Jurkat, Clone E6-1 (cell line): ENCODE measurements around the gene WNT16.

Source experiments
- DNase-seq: peaks from one replicate; pipeline ENCODE4 v3.0.0-alpha.2; 2011; ENCODE audit warnings: low read depth, low spot score
- H3K4me3 ChIP-seq: 2 replicates; pipeline ENCODE4 v1.5.1; 2011; ENCODE audit warnings: mild to moderate bottlenecking, low read length, control low read depth, moderate library complexity

WNT16 gene

DNA sequence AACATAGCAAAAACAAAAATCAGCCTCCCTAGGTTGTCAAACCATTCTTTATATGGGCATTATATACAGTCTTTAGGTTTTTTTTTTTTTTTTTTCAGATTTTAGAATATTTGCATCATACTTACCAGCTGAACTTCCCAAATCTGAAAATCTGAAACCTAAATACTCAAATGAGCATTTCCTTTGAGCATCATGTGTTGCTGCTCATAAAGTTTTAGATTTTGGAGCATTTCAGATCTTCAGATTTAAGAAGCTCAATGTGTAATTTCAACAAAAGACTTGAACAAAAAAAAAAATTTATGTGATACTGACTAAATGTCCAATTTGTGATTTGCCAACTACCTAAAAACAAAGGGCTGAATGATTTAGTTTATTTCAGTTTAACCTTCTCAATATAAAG is 53.7 kb downstream of the WNT16 start:
- no peak overlapping the region for H3K4me3 ChIP-seq
- DNase-seq: no peak

DNA sequence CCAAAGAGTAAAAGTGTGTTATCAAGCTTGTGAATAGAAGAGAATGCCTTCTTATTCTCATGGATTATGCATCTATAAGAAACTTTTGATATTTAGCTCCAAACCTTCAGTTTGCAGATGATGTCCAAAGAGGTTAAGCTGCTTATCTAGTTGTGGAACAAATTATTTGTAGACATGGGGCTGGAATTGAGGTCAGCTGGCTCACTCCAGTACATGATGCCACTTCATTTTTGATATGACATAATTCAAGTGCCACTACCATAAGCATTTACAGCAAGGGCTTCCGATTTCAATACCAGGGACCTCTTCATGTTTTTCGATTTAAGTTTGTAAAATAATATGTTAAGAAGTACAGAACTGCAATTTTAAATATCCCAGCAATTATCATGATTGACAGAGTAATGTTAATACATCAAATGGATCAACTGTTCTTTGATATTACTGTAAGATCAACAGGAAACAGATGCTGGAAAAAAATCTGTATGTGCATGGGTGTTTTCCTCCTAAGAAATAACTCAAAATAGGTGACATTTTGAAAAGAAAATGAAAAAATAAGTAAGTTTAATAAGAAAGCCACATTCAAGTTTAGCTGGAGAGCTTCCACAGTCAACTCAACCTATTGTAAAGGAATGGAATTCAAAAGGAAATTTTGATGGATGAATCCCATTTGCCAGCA is 54.6 kb downstream of the WNT16 start:
- DNase-seq: no peak
- no peak overlapping the region for H3K4me3 ChIP-seq

DNA sequence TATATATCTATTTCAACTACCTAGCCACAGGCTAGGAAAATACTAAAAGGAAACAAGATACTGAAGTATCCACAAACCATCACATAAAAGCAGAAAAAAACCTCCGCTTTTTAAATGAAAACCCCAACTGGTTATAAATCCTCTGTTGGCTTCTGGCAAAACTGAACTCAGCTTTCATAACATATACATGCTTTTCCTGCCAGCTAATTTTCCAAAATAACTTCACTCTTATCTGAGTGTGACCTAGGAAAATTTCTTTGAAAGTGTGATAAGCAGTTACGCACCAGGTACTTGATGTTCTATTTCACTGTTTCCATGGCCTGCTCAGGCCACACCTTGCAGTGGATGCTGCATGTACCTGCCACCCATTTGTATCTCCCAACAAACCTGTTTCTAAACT is 55.5 kb downstream of the WNT16 start:
- H3K4me3 ChIP-seq: no peak overlapping the region
- DNase-seq: no peak

DNA sequence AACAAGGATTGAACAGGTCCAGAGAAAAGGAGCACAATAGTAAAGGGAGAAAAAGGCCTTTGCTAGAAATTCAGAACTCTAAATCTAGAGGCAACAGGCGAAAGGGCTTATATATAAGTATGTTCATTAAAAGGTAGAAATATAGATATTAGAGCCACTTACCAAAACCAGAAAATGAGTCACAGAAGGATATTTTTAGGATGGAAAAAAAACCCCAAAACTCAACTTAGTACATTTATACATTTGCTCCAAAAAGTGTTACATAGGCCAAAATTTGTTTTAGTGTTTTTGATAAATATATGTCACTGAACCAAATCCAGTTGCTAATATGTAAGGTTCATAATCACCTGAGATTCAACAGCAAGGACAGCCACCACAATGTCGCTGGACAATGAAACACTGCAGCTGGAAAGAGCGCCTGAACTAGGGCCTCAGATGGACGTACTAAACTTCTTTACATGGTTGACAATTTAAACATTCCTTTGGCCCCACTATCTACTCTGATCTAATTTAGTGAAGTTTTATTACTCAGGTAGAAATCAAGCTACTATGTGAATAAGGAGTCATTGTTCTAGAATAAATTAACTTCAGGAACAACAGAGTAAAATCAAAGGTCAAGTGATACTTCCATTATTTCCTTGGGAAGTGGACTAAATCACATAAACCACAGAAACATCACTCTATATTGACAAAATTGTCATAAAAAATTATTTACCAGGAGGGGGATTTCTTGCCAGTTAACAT is 56.4 kb downstream of the WNT16 start:
- H3K4me3 ChIP-seq: no peak overlapping the region
- DNase-seq: no peak

DNA sequence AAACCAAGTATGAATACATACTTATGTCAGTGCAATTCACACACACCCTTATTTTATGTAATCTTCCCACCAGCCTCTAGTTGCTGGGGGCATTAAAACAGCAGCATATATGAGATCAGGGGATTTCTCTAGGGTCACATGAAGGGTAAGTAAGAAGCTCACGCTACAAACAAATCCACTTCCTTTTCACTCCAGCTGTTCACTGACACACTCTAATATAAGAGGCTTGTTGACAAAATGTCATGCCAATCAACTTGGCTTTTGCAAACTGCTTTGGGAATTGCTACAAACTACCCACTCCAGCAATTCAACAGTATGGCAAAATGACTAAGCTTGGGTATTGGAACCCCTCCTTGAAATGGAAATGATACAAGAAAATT is 57.0 kb downstream of the WNT16 start:
- no peak for DNase-seq
- no peak overlapping the region for H3K4me3 ChIP-seq

DNA sequence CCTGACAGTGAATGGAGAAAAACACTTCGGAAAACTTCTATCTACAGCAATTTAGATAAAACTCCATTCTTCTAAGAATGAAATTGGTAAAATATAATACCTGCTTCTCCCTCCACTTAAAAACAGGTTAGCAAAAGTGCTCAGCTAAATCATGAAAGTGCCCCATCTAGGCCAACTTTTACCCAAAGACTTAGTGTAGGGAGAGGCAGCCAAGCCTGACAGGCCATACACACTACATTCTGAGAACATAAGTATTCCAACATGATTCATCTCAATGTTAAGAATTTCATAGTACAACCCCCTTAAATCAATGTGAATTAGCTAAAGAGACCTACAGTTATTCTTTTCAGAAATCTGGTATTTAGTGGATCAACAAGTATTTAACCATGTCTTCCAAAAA is 60.1 kb downstream of the WNT16 start:
- no peak overlapping the region for H3K4me3 ChIP-seq
- no peak for DNase-seq

DNA sequence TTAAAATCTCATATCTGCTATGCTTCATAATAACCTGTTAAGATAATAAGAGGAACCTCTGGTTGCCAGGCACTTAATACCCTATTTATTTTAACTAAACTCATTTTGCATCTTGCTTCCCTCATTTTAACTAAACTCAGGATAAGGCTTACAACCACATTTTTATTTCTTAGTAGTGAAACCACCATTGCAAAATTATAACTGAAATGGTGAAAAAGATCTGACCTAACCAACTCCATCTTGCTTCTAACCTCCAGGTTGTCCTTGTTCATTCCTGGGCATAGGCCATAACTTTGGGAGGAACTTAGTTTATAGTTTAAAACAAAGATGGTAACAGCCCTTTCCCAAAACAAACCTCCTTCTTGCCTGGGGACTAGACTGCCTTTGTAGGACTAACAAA is 61.3 kb downstream of the WNT16 start:
- H3K4me3 ChIP-seq: no peak overlapping the region
- no peak for DNase-seq

DNA sequence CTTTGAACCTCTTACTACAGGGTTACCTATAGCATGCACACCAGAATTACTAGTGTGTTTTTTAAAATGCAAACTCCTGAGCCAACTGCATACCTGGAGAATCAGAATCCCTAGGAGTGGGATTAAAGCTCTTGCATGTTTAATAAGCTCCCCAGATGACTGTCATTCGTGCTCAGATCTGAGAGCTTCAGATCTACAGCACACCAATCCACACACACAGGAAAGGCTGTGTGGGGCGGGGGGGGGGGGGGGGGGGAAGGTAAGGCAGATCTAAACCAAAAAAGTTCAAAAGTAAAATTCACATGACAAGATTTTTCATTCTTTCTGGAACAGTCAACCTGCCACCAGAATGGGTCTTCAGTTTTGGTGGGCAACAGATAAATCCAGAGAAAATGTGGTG is 61.8 kb downstream of the WNT16 start:
- no peak for DNase-seq
- no peak overlapping the region for H3K4me3 ChIP-seq
